GM10266 (cell line): ENCODE measurements around the gene PHF19.

Experiments
- DNase-seq: peaks from one replicate; pipeline ENCODE4 v3.0.0; 2012; ENCODE audit errors: extremely low spot score
- CTCF ChIP-seq: IDR thresholded peaks from 2 replicates; pipeline ENCODE4 v1.5.1; 2012; ENCODE audit warnings: mild to moderate bottlenecking, low read depth; ENCODE audit not compliant: control insufficient read depth, insufficient read depth; ENCODE audit errors: missing control alignments

PHF19 gene

GRCh38 chr9:120921661-120922181 is 44.7 kb upstream of the PHF19 start:
- TF ChIP-seq CTCF = no peak
- DNase-seq = no peak

- no peak for TF ChIP-seq CTCF
- no peak for DNase-seq
Observed at GRCh38 chr9:120920806-120921178, 43.8 kb upstream of the PHF19 start.

- no peak for TF ChIP-seq CTCF
- DNase-seq = no peak
Observed at GRCh38 chr9:120919843-120920805, 43.1 kb upstream of the PHF19 start.

GRCh38 chr9:120918931-120919842 is 42.2 kb upstream of the PHF19 start:
- no peak for DNase-seq
- TF ChIP-seq CTCF = no peak

- no peak for TF ChIP-seq CTCF
- no peak for DNase-seq
Observed at GRCh38 chr9:120917929-120918762, 41.2 kb upstream of the PHF19 start.

GRCh38 chr9:120916991-120917880 is 40.2 kb upstream of the PHF19 start:
- TF ChIP-seq CTCF = no peak
- DNase-seq = no peak
